ENCODE measurements around the gene SNRPD1.

DNA sequence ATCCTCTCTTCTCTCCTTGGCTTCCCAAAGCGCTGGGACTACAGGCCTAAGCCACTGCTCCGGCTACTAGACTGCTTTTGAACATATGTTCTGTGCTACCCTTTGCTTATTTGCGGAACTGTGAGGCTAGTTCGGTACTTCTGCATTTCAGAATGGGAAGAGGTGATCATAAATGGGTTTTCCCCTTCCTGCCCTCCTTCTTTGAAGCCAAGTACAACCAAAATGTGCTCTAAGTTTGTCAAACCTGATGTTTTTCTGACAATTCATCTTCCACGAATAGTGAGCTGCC lies 9.9 kb upstream of the SNRPD1 start:
- TF ChIP-seq POLR2AphosphoS5 (IDR thresholded peaks at IDR 0.05; ENCODE audit: low read depth, low read length) (no peak), TAF1 (IDR thresholded peaks at IDR 0.05; ENCODE audit: borderline replicate concordance, low read depth, low read length) (no peak), POLR2A (IDR thresholded peaks at IDR 0.05; ENCODE audit: low read depth, low read length) (no peak)

All from GM12892 (cell line).